HepG2 (cell line): Measurements from ENCODE around the gene NEDD4. TPM values are rescaled to one million over a fixed set of nuclear protein-coding genes. Genes with fewer than 3 reads are reported as not detected.

Experiments used
- ATAC-seq: fragments of 200-7000 bp; cut with Tn5 transposase; 3 replicates; pipeline ENCODE4 v1.9.1; 2020; ENCODE audit warnings: mild to moderate bottlenecking, moderate library complexity
- BruUV-seq: library from RNA; stranded (reverse); fragments of 400-500 nt; replicated peaks from 2 replicates; lab custom pipeline; 2021; lab: Mats Ljungman, UMichigan
- CTCF ChIA-PET: fragments of 300-600 bp; formaldehyde crosslinking; extraction: SDS; loops from one replicate; lab custom pipeline; 2021; ENCODE audit warnings: low total read pairs, inconsistent platforms, low intra/inter-chr PET ratio; lab: Yijun Ruan, JAX
- POLR2A ChIA-PET: fragments of 350-600 bp; sonication (Branson Sonifier 250); formaldehyde crosslinking; loops from one replicate; lab custom pipeline; 2020; ENCODE audit warnings: antibody characterized with exemption, inconsistent platforms; lab: Yijun Ruan, JAX
- DNase-seq: peaks from one replicate; pipeline ENCODE4 v3.0.0-alpha.2; 2015; ENCODE audit warnings: low spot score
- FAIRE-seq: peaks from 3 replicates; lab custom pipeline; 2011; peaks lifted over from hg19 to GRCh38; lab: Jason Lieb, UNC
- H2AFZ ChIP-seq: one replicate; pipeline ENCODE4 v1.6.1; 2011; ENCODE audit warnings: low read length, inconsistent platforms
- H3K27ac ChIP-seq: fragments of 300-600 bp; 3 replicates; pipeline ENCODE4 v1.8.0; 2011; ENCODE audit warnings: mixed run types, mild to moderate bottlenecking, mixed read lengths, low read length, inconsistent platforms; ENCODE audit not compliant: insufficient read depth; ENCODE audit errors: extremely low read length
- H3K27me3 ChIP-seq, 2 experiments: fragments of 200-600 bp in 1 of 2; 2 replicates in 1 of 2; 3 replicates in 1 of 2; pipeline versions ENCODE4 v1.6.0 to v1.8.0; 2011; ENCODE audit warnings: low read length in 2 of 2, mild to moderate bottlenecking in 2 of 2, moderate library complexity in 2 of 2, inconsistent platforms in 1 of 2; ENCODE audit not compliant: insufficient read depth in 2 of 2, control insufficient read depth in 1 of 2
- H3K36me3 ChIP-seq, 2 experiments: fragments of 200-600 bp in 1 of 2; replicated peaks in 1 of 2; 2 replicates in 1 of 2; 3 replicates in 1 of 2; pipeline versions ENCODE4 v1.5.1 to v1.8.0; 2011; ENCODE audit warnings: low read length in 2 of 2, inconsistent platforms in 1 of 2; ENCODE audit not compliant: insufficient read depth in 2 of 2, control insufficient read depth in 1 of 2
- H3K4me1 ChIP-seq: 2 replicates; pipeline ENCODE4 v1.5.1; 2012; ENCODE audit warnings: low read length, inconsistent platforms; ENCODE audit not compliant: insufficient read depth
- H3K4me2 ChIP-seq: 2 replicates; pipeline ENCODE4 v1.6.0; 2011; ENCODE audit warnings: low read depth, low read length, inconsistent platforms
- H3K4me3 ChIP-seq, 3 experiments: fragments of 200-600 bp in 1 of 3; sonication (generic), shearing (Covaris generic) in 1 of 3; replicated peaks in 1 of 3; 2 replicates each; pipeline ENCODE4 v1.5.1; 2011 to 2016; ENCODE audit warnings: low read length in 3 of 3, inconsistent platforms in 2 of 3, low read depth in 2 of 3, mild to moderate bottlenecking in 2 of 3, control low read depth in 1 of 3, mixed read lengths in 1 of 3; ENCODE audit not compliant: insufficient read depth in 1 of 3
- H3K79me2 ChIP-seq: one replicate; pipeline ENCODE4 v1.6.1; 2011; ENCODE audit warnings: low read length, inconsistent platforms; ENCODE audit not compliant: insufficient read depth
- H3K9ac ChIP-seq: 2 replicates; pipeline ENCODE4 v1.6.0; 2011; ENCODE audit warnings: mild to moderate bottlenecking, low read depth, low read length, inconsistent platforms; ENCODE audit not compliant: insufficient read depth
- H3K9me3 ChIP-seq: 2 replicates; pipeline ENCODE4 v1.5.1; 2012; ENCODE audit warnings: mild to moderate bottlenecking, low read length
- H4K20me1 ChIP-seq: 2 replicates; pipeline ENCODE4 v1.6.0; 2011; ENCODE audit warnings: inconsistent platforms, mild to moderate bottlenecking, low read length, moderate library complexity; ENCODE audit not compliant: insufficient read depth
- CENPX ChIP-seq: sonication (generic); formaldehyde crosslinking; IDR thresholded peaks from 2 replicates; pipeline ENCODE4 v1.9.0; 2021; ENCODE audit warnings: mild to moderate bottlenecking, missing genetic modification reagents, moderate library complexity
- CERS6 ChIP-seq: sonication (generic); formaldehyde crosslinking; IDR thresholded peaks from 2 replicates; pipeline ENCODE4 v1.5.0; 2020; ENCODE audit warnings: missing genetic modification reagents
- DDIT3 ChIP-seq: sonication (generic); formaldehyde crosslinking; IDR thresholded peaks from 2 replicates; pipeline ENCODE4 v1.4.0; 2020; ENCODE audit warnings: mild to moderate bottlenecking, missing genetic modification reagents
- EHMT2 ChIP-seq: fragments of 200-600 bp; sonication (generic); IDR thresholded peaks from 2 replicates; pipeline ENCODE4 v1.7.0; 2017; ENCODE audit warnings: antibody characterized with exemption, low read depth, low read length, borderline replicate concordance
- HOXA7 ChIP-seq: sonication (generic); formaldehyde crosslinking; IDR thresholded peaks from 2 replicates; pipeline ENCODE4 v1.8.1; 2022; ENCODE audit warnings: mild to moderate bottlenecking, missing genetic modification reagents, moderate library complexity
- PCBP2 ChIP-seq: fragments of 200-400 bp; formaldehyde crosslinking; optimal IDR thresholded peaks from 2 replicates; pipeline ENCODE3; 2018; ENCODE audit warnings: low read length, low read depth; ENCODE audit not compliant: poor library complexity, severe bottlenecking
- PRPF4 ChIP-seq: fragments of 200-400 bp; formaldehyde crosslinking; IDR thresholded peaks from 2 replicates; pipeline ENCODE4 v1.6.1; 2016; ENCODE audit warnings: low read length, low read depth; ENCODE audit not compliant: poor library complexity, severe bottlenecking
- REST ChIP-seq, 2 experiments: IDR thresholded peaks; 2 replicates each; pipeline ENCODE4 v1.6.1; 2011 to 2012; ENCODE audit warnings: low read length in 2 of 2, borderline replicate concordance in 1 of 2, low read depth in 1 of 2, mild to moderate bottlenecking in 1 of 2, moderate library complexity in 1 of 2
- RFX5 ChIP-seq: IDR thresholded peaks from 2 replicates; pipeline ENCODE4 v1.6.1; 2011; ENCODE audit warnings: low read depth, low read length, improper control_type of control experiment
- SCMH1 ChIP-seq: sonication (generic); formaldehyde crosslinking; IDR thresholded peaks from 2 replicates; pipeline ENCODE4 v1.9.0; 2021; ENCODE audit warnings: missing genetic modification reagents, mild to moderate bottlenecking, borderline replicate concordance
- ZNF333 ChIP-seq: sonication (generic); formaldehyde crosslinking; IDR thresholded peaks from 2 replicates; pipeline ENCODE4 v1.4.0; 2020; ENCODE audit warnings: mild to moderate bottlenecking, missing genetic modification reagents, borderline replicate concordance
- ZNF549 ChIP-seq: sonication (generic); formaldehyde crosslinking; IDR thresholded peaks from 2 replicates; pipeline ENCODE4 v1.5.0; 2020; ENCODE audit warnings: missing genetic modification reagents
- ZNF883 ChIP-seq: sonication (generic); formaldehyde crosslinking; IDR thresholded peaks from 2 replicates; pipeline ENCODE4 v1.5.1; 2020; ENCODE audit warnings: mild to moderate bottlenecking, missing genetic modification reagents; ENCODE audit errors: not compliant biosample characterization
- WGBS: methylation state at CpG from one replicate; pipeline ENCODE4 v1.1.6; 2017; ENCODE audit warnings: low lambda C conversion rate; 5-methylcytosine and 5-hydroxymethylcytosine counted together
- in situ Hi-C: cut with HindIII; loops from 2 replicates; pipeline ENCODE4 v1.10.0; 2017; ENCODE audit warnings: low pct_unique_long_range_greater_than_20kb; ENCODE audit not compliant: extremely low pct_ligation_motif_present
- intact Hi-C: fragments of 100-400 bp; cut with micrococcal nuclease; formaldehyde crosslinking; loops from one replicate; pipeline ENCODE4 v1.10.0; 2022; ENCODE audit not compliant: unreplicated experiment
- polyA plus RNA-seq, 8 experiments: library from polyadenylated mRNA; depleted of rRNA in 3 of 8; stranded (reverse) in 7 of 8; unstranded in 1 of 8; fragments of >200 nt; fragmentation: Illumina TruSeq in 4 of 8; extraction: Trizol in 4 of 8; gene quantifications; 2 replicates each; pipeline versions ENCODE4 v1.2.1 to v1.2.3, GENCODE V29; 2011 to 2016; ENCODE audit warnings: low read depth in 4 of 8, missing spikeins in 1 of 8, mixed read lengths in 1 of 8; ENCODE audit not compliant: insufficient read depth in 1 of 8
- total RNA-seq, 5 experiments: library from RNA; depleted of rRNA; stranded (reverse); fragments of >200 nt; fragmentation: Illumina TruSeq; extraction: Trizol; gene quantifications; 2 replicates each; pipeline ENCODE4 v1.2.3, GENCODE V29; 2016; ENCODE audit warnings: low read depth in 1 of 5
- TF ChIP-seq, protein P1 (sequence below): sonication (generic); formaldehyde crosslinking; IDR thresholded peaks from 2 replicates; pipeline ENCODE4 v1.5.0; 2020; ENCODE audit warnings: missing genetic modification reagents

The NEDD4 gene
- total and polyA plus RNA-seq, 2 of the 13 experiments (the other 11 are each of a cell fraction or from before 2014, with no cell fraction given) = 10.4 to 13.0 TPM

- Histone ChIP-seq H3K36me3 (no peaks in the 10 kb centered on the region), H3K4me2 (peak overlapping the region; percentile 62), H3K9me3 (peaks cover 8% of the 10 kb centered on the region), H4K20me1 (no peaks in the 10 kb centered on the region), H3K9ac (no peak overlapping the region), H3K4me3 (peak overlapping the region in 2 of 3 experiments; percentile 14 to 41; a peak in 1 of 6 replicates), H3K27ac (no peak overlapping the region), H3K27me3 (no peaks in the 10 kb centered on the region), H2AFZ (peak overlapping the region; percentile 75), H3K4me1 (peaks cover 21% of the 10 kb centered on the region), H3K79me2 (no peaks in the 10 kb centered on the region)
- ChIA-PET CTCF (no interaction called here), POLR2A (interaction anchor here (0.9 to 2.5 kb wide), 4 partner anchors 23 to 73 kb away, joined by 3 to 17 read pairs (median 9); no protein-coding TSS in a partner anchor)
- no peak for FAIRE-seq
- intact Hi-C loops (no loop called here), in situ Hi-C loops (no loop called here)
- BruUV-seq = no TSS peak
- TF ChIP-seq REST (IDR thresholded peaks at IDR 0.05; ENCODE audit: borderline replicate concordance in 1 of 2, low read depth in 1 of 2, low read length in 2 of 2) = no peak
- TF ChIP-seq ZNF333 = no peak
- no peak for TF ChIP-seq CERS6 (CRISPR knock-in tag)
- no peak for TF ChIP-seq EHMT2
- no peak for TF ChIP-seq ZNF549 (CRISPR knock-in tag)
- no peak for TF ChIP-seq PCBP2
- TF ChIP-seq ZNF883 (CRISPR knock-in tag) = no peak
- no peak for TF ChIP-seq PRPF4
- TF ChIP-seq, protein P1, sequence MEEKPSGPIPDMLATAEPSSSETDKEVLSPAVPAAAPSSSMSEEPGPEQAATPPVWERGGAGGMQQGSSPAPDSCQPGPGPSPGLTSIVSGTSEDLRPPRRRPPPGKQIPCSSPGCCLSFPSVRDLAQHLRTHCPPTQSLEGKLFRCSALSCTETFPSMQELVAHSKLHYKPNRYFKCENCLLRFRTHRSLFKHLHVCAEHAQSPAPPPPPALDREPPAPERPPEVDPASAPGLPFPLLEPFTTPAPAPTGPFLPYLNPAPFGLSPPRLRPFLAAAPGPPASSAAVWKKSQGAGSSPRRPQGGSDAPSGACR (CRISPR knock-in tag) = no peak
- no peak for TF ChIP-seq HOXA7 (CRISPR knock-in tag)
- TF ChIP-seq SCMH1 (CRISPR knock-in tag) = no peak
- TF ChIP-seq CENPX (CRISPR knock-in tag) = no peak
- no peak for TF ChIP-seq RFX5
- TF ChIP-seq DDIT3 (CRISPR knock-in tag) = no peak
- no peak; the same call in 2 of the 3 replicates for ATAC-seq
- DNase-seq = no peak
- 25% methylated on average over 5 of the region's 5 CpGs for WGBS
Observed at GRCh38 chr15:56017511-56017910, 24.1 kb upstream of the NEDD4 start.
